OCI-LY7 (cell line): ENCODE results near the gene SYNPO. TPM values are rescaled to one million over a fixed set of nuclear protein-coding genes. Genes with fewer than 3 reads are reported as not detected.

ENCODE experiments used
- BruUV-seq: library from RNA; stranded (reverse); fragments of 400-500 nt; replicated peaks from 2 replicates; lab custom pipeline; 2021; lab: Mats Ljungman, UMichigan
- CTCF ChIA-PET: fragments of 300-600 bp; sonication (Branson Sonifier 250); formaldehyde crosslinking; loops from one replicate; lab custom pipeline; 2022; ENCODE audit warnings: antibody characterized with exemption; ENCODE audit not compliant: unreplicated experiment; lab: Charles Lee
- POLR2A ChIA-PET: fragments of 300-600 bp; sonication (Branson Sonifier 250); formaldehyde crosslinking; loops from one replicate; lab custom pipeline; 2022; ENCODE audit warnings: antibody characterized with exemption; lab: Charles Lee
- DNase-seq: peaks from one replicate; pipeline ENCODE4 v3.0.0-alpha.2; 2015; ENCODE audit warnings: low spot score
- H2AFZ ChIP-seq: fragments of 200-600 bp; sonication (generic), shearing (Covaris generic); 2 replicates; pipeline ENCODE4 v1.6.1; 2014; ENCODE audit warnings: mild to moderate bottlenecking, antibody characterized with exemption, low read length, moderate library complexity
- H3K27ac ChIP-seq: fragments of 200-600 bp; sonication (generic); 2 replicates; pipeline ENCODE4 v1.5.1; 2014; ENCODE audit warnings: mixed run types, low read depth, mild to moderate bottlenecking, moderate library complexity, low read length, inconsistent platforms; ENCODE audit not compliant: poor library complexity, severe bottlenecking
- H3K36me3 ChIP-seq: fragments of 200-600 bp; sonication (generic); 2 replicates; pipeline ENCODE4 v1.6.1; 2014; ENCODE audit warnings: mild to moderate bottlenecking, antibody characterized with exemption, low read length, moderate library complexity, mixed read lengths; ENCODE audit not compliant: insufficient read depth
- H3K4me1 ChIP-seq: fragments of 200-600 bp; sonication (generic); 2 replicates; pipeline ENCODE4 v1.5.1; 2014; ENCODE audit warnings: mild to moderate bottlenecking, low read length; ENCODE audit not compliant: insufficient read depth, poor library complexity, severe bottlenecking
- H3K4me2 ChIP-seq: fragments of 200-600 bp; sonication (generic); 2 replicates; pipeline ENCODE4 v1.6.1; 2014; ENCODE audit warnings: mild to moderate bottlenecking, low read length
- H3K4me3 ChIP-seq: fragments of 200-600 bp; sonication (generic); 2 replicates; pipeline ENCODE4 v1.5.1; 2014; ENCODE audit warnings: mild to moderate bottlenecking, low read depth, low read length; ENCODE audit not compliant: poor library complexity, severe bottlenecking
- H3K79me2 ChIP-seq: fragments of 200-600 bp; sonication (generic); 2 replicates; pipeline ENCODE4 v1.6.1; 2016; ENCODE audit warnings: low read depth, mild to moderate bottlenecking, low read length, moderate library complexity, mixed read lengths; ENCODE audit not compliant: insufficient read depth
- H3K9me2 ChIP-seq: fragments of 200-600 bp; sonication (generic); 2 replicates; pipeline ENCODE4 v1.6.1; 2016; ENCODE audit warnings: mild to moderate bottlenecking, low read length, mixed read lengths; ENCODE audit not compliant: insufficient read depth
- H3K9me3 ChIP-seq: fragments of 200-600 bp; sonication (generic); 2 replicates; pipeline ENCODE4 v1.6.1; 2014; ENCODE audit warnings: mild to moderate bottlenecking, mixed run types, low read length, mixed read lengths
- H4K20me1 ChIP-seq: fragments of 200-600 bp; sonication (generic); 2 replicates; pipeline ENCODE4 v1.6.1; 2014; ENCODE audit warnings: mild to moderate bottlenecking, antibody characterized with exemption, low read length, moderate library complexity, mixed read lengths; ENCODE audit not compliant: insufficient read depth
- CTCF ChIP-seq: fragments of 200-600 bp; sonication (generic); conservative IDR thresholded peaks from 2 replicates; pipeline ENCODE4 v1.5.1; 2014; ENCODE audit warnings: mild to moderate bottlenecking, antibody characterized with exemption, low read length, moderate library complexity, mixed read lengths
- EZH2phosphoT487 ChIP-seq: fragments of 200-600 bp; sonication (generic); IDR thresholded peaks from 2 replicates; pipeline ENCODE4 v1.6.1; 2018; ENCODE audit warnings: low read depth, borderline replicate concordance, mild to moderate bottlenecking, mixed run types, antibody characterized with exemption, low read length, moderate library complexity, mixed read lengths
- intact Hi-C: fragments of 100-400 bp; cut with micrococcal nuclease; formaldehyde crosslinking; loops from one replicate; pipeline ENCODE4 v1.10.0; 2022; ENCODE audit not compliant: unreplicated experiment
- total RNA-seq, 2 experiments: library from RNA; depleted of rRNA in 1 of 2; stranded (reverse); fragments of >200 nt in 1 of 2; shearing (Covaris generic) in 1 of 2; gene quantifications; 2 replicates each; pipeline ENCODE4 v1.2.3, GENCODE V29; 2014 to 2022

SYNPO gene
- total RNA-seq, 2 experiments from 2014 or later: 0.08 TPM; not detected in 1

- no peak overlapping the region for H3K4me2 ChIP-seq
Observed at GRCh38 chr5:150630016-150630415, 10.4 kb upstream of the SYNPO start.

GRCh38 chr5:150630461-150631325 is 9.8 kb upstream of the SYNPO start:
- intact Hi-C loops: no loop called here
- Histone ChIP-seq H3K36me3 (no peaks in the 10 kb centered on the region), H3K4me1 (peaks cover 9% of the 10 kb centered on the region), H4K20me1 (no peaks in the 10 kb centered on the region), H3K4me3 (no peak overlapping the region), H3K79me2 (no peaks in the 10 kb centered on the region), H3K27ac (no peak overlapping the region), H2AFZ (no peak overlapping the region), H3K9me2 (no peaks in the 10 kb centered on the region), H3K9me3 (no peaks in the 10 kb centered on the region), H3K4me2 (no peak overlapping the region)
- POLR2A ChIA-PET: no interaction called here
- BruUV-seq: no TSS peak
- TF ChIP-seq CTCF (no peak), EZH2phosphoT487 (no peak)
- CTCF ChIA-PET: no interaction called here
- no peak for DNase-seq

More at GRCh38 chr5:150630016-150630415, 10.4 kb upstream of the SYNPO start:
- Histone ChIP-seq H4K20me1 (no peaks in the 10 kb centered on the region), H3K36me3 (no peaks in the 10 kb centered on the region), H3K9me2 (no peaks in the 10 kb centered on the region), H3K4me1 (peaks cover 12% of the 10 kb centered on the region), H3K79me2 (no peaks in the 10 kb centered on the region), H2AFZ (no peak overlapping the region), H3K4me3 (no peak overlapping the region), H3K9me3 (no peaks in the 10 kb centered on the region), H3K27ac (no peak overlapping the region)
- DNase-seq: no peak
- no peak for TF ChIP-seq CTCF
- TF ChIP-seq EZH2phosphoT487: no peak
- POLR2A ChIA-PET: interaction anchor here (0.6 kb wide), 1 partner anchor 16 kb away, joined by 4 read pairs; no protein-coding TSS in a partner anchor
- intact Hi-C loops: no loop called here
- BruUV-seq: no TSS peak
- CTCF ChIA-PET: no interaction called here

GRCh38 chr5:150631326-150631701 is 9.1 kb upstream of the SYNPO start:
- ChIA-PET CTCF (no interaction called here), POLR2A (no interaction called here)
- H3K79me2 ChIP-seq: no peaks in the 10 kb centered on the region
- no peak for DNase-seq
- no peak overlapping the region for H2AFZ ChIP-seq
- H3K27ac ChIP-seq: no peak overlapping the region
- H3K4me1 ChIP-seq: peaks cover 3% of the 10 kb centered on the region
- no peak overlapping the region for H3K4me3 ChIP-seq
- no peak overlapping the region for H3K4me2 ChIP-seq
- TF ChIP-seq CTCF: no peak
- no peak for TF ChIP-seq EZH2phosphoT487
- no peaks in the 10 kb centered on the region for H3K9me3 ChIP-seq
- BruUV-seq: no TSS peak
- H3K36me3 ChIP-seq: no peaks in the 10 kb centered on the region
- intact Hi-C loops: no loop called here
- H3K9me2 ChIP-seq: no peaks in the 10 kb centered on the region
- no peaks in the 10 kb centered on the region for H4K20me1 ChIP-seq
